Middle frontal gyrus (tissue), 1 donor: ENCODE results near the gene C9orf85.

Source experiments
- DNase-seq: peaks from one replicate; pipeline ENCODE4 v3.0.0-alpha.2; 2015; ENCODE audit warnings: low spot score; ENCODE audit errors: extremely low spot score

Gene C9orf85

DNA sequence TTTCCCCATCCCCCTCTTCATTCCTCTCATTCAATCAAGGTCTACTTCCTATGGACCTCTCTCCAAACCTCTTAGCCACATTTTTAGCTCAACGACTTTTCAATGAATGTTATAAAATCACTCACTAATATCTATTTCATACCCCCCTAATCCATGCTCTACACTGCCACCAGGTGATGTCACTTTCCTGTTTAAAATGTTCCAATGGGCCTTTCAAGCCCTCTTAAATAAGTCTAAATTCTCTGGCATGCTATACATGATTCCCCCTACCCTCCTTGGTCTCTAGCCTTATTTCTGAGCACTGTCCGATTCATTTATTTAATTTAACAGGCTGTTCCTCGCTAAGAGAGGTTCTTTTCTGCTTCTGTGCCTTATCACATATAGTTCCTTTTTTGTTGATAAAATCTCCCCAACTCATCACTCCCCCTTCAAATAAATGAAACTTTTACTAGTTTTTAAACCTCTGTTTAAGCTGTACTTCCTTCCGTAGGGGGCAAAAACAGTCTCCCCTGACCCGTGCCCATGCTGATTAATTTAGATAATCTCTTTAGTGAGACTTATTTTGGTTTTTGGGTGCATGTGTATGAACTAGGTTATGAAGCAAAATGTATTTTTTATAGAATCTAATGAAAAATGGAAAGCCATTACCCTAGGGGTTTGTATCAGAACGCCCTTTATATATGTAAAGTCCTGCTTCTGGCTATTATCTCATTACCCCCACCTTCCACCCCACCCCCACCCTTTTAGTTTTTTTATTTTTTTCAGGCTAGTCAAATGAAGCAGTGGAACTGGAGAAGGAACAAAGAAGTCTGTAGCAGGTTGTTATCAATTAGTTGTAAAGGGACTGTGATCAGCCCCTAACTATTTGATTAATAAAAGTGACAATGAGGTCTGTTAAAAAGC, 9.5 kb upstream of the C9orf85 start:
- DNase-seq: no peak

DNA sequence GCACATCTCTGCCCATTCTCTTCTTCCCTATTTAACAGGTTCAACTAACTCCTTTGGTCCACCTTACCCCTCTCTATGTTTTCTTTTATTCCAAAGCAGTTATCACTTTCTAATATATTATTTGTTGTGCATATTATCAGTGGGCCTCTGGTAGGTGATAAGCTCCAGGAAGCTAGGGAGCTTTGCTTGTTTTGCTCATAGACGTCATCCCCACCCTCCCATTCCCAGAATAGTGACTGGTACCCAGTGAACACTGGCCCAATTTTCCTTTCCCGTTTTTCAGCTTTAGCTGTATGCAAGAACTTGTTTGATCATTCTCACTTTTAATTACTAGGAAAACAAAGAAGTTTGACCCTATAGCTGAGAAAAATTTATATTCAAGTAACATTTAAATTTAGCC, 7.4 kb upstream of the C9orf85 start:
- no peak for DNase-seq

DNA sequence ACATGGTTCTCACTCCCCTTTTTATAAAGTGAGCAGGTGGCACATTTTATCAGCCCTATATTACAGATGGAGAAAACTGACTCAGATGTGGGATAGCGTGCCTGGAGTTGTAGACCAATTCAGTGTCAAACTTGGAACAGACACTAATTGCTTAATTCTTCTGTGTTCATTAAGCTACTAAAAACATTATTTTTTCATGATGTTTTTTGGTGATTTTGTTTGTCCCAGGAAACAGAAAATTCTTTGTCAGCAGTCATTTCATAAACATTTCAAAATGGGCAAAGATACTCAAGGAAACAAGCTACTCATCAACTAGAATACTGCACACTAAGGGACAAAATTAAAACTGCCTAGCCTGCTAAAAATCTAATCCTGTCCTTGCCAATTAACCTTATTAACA, 2.6 kb upstream of the C9orf85 start:
- DNase-seq: no peak

DNA sequence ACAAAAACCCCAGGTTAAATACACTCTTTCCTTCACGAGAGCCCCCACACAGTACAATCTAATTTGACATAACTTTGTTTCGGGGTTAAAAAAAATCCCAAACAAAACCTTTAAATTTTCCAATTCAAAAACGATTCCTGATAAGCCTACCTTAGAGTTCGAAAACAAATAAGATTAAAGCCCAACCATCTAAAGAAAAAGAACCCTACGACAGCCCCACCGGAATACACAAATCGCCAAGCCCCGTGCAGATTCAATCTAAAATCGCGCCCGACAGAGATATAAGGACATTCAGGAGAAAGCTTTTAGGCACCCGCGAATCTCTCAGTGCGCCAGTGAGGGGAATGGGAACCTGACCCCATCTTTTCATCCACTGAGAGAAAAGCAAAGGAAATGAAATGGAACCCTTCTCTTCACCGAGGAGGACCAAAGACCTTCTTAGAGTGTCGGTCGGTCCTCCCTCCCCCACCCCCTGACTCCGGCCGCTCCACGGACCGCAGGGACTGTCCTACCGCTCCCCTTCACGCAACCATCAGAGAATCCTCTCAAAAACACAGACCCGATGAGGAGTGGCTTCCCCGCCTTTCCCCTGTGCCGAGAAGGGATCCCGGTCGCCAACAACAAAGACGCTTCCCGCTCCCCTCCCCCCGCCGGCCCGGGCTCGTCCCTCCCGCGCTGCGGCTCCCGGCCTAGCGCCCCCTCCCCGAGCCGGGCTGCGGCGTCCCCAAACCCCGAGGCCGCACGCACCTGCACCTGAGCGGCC, 1.4 kb upstream of the C9orf85 start:
- peak; percentile 26 for DNase-seq

DNA sequence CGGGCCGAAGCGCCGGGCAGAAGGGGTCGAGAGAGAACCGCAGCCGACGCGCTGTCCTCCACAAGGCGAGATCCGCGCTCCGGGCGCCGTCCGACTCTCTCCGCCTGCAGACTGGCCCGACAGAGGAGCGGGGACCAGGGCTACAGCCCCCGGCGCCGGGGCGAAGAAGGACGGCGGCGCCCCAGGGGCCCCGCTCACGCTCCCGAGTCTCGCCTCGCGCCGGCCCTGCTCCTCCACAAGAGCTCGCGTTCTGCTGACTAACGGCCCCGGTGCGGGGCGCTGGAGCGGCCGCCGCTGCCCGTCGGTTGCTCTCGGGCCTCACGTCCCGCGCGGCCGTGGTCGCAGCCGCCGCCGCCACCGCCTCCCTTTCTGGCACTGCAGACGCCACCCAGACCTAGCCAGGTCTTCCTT, 784 bp upstream of the C9orf85 start:
- DNase-seq: no peak

DNA sequence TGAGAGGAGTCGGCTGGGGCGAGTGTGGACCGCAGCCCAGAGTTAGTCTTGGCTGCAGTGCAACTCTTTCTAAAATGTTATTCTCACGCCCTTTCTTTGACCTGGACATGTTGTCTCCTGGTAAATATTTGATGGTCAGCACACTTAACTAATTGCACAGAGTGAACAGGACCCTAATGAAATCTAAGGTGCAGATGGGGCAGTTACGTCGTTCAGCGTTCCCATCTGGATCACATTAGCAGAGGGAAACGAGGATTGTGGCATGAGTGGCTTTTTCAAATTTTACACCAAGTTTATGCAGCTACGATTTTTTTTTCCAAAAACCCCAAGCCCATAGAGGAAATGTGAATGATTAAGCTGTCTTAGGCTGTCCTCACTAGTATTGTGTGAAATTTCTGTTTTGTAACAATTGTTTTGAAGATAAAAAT, 483 bp downstream of the C9orf85 start:
- no peak for DNase-seq

DNA sequence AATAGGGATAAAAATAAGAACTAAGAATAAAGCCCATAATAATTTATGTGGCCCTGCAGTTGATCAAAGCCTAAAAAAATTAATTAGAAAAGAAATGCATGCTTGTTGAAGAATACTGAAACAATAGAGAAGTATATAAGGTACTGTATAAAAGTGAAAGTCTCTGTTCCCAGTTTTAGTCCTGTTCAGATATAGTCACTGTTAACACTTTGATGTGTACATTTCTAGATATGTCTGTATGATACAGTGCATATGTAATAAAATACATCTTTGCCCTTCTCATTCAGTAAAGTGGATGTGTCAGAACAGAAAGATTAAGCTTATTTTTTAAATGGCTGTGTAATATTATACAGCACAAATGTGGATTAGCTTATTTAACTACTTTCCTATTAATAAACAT, 4.1 kb downstream of the C9orf85 start:
- no peak for DNase-seq

DNA sequence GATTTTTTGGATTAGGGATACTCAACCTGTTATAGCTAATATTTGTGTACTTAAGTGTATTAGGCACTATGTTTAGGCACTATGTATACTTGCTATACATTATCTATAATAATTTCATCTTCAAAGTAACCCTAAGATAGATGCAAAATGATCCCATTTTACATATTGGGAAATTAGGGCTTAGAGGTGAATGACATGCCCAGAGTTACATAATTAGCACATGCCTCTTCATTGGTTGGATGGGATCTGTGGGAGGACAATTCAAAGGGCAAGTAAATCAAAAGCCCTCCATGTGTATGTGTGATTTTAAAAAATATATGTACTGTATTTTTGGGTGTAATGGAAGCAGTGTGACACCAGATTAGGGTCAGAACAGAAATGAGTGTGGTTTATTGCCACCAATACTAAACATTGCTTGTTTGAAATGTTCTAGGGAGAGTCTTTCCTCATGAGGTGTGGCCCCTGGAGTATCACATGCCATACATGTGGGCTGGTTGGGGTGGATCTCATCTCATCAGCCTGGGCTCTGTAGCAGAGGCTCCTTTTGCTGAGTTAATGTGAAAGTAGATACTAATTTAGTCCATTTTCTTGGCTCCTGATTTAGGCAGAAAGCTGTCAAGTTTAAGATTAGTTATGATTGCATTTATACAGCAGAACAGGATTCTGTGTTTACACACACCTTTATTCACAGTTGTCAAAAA, 5.5 kb downstream of the C9orf85 start:
- no peak for DNase-seq

DNA sequence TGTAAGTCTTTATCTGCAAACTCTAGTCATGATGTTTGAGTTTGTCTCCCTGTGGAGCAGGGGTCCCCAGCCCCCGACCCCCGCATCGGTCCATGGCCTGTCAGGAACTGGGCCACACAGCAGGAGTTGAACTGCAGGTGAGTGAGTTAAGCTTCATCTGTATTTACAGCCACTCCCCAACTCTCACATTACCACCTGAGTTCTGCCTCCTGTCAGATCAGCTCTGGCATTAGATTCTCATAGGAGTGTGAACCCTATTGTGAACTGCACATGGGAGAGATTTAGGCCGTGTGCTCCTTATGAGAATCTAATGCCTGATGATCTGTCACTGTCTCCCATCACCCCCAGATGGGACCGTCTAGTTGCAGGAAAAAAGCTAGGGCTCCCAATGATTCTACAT, 7.0 kb downstream of the C9orf85 start:
- DNase-seq: no peak

DNA sequence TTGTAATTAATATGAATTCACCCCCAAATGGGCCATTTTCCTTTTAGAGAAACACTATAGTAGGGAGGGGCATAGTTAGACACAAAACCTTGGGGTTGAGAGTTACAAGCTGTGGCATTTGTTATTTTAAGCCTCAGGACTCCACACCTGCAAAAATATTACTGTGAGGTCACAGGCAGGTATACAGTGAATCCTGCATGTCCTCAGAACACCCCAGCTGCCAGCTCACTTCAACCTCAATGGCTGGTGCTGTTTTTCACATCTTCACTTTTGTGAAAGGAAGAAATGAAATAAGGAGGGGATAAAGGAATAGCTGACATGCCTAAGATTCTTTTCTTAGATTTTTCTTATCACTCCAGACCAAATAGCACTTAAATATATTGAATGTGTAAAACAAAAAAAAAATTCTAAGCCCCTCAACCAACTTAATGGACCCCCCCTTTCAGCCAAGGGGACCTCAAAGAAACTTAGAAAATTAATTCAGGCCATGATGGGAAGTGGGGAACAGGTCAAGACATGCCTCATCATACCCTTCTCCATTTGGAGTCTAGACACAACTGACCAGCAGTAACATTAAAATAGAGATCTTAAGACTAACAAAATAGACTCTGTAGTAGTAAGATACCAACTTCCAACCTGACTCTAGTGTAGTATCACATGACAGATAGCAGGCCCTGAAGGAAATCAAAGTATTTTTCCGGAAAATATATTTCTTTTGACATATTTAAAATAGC, 9.2 kb downstream of the C9orf85 start:
- DNase-seq: no peak

DNA sequence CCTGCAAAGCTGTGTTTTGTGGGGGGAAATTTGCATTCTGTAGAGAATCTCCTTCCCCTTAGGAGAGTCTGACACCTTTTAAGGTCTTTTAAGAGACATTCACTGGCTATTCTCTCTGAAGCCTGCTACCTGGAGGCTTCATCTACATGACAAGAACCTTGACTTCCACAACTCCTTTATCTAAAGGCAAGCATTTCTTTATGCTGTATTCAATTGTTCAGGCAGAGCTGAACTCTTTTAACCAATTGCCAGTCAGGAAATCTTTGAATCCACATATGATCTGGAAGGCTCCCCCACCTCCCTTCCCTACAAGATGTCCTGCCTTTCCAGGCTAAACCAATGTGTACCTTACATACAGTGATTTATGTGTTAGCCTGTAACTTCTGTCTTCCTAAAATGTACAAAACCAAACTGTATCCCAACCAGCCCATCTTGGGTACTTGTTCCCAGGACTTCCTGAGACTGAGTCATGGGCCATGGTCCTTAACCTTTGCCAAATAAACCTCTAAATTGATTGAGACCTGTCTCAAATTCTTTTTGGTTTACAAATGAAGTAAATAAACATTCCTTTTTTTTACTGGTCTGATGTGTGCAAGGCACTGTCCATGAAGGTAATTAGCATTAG, 9.9 kb downstream of the C9orf85 start:
- DNase-seq: no peak

DNA sequence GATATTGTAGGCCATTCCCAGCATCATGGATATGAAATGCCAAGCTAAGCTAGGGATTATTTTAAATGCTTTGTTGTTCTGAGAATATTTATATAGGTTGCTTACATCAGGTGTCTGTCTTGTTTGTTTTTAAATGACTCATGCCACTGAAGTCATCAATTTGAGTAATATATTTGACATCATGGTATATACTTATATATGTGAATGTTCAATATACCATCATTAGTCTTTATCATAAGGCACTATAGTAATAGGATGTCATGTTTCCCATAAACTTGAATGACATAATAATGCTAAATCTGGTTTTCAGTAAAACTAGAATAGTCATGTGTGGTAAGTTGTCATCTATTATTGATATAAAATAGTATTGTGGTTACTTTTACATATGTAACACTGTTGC, 13.1 kb downstream of the C9orf85 start:
- DNase-seq: no peak

DNA sequence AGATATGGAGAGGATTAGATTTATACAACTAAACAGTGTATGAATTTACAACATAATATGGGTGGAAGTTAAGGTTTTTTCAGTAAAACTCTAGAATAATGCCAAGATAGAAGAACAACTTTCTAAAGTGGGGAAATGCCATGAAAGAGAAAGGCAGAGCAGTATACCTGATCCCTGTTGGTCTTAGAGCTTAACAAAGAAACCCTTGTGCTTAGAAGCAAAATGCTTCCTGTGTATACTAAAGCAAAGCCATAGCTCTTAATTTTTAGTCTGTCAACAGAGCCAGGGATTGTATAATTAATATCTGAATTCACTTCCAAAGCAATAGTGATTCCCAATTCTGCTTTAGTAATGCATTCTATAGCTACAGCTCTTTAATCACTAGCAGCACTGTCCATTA, 14.4 kb downstream of the C9orf85 start:
- DNase-seq: no peak

DNA sequence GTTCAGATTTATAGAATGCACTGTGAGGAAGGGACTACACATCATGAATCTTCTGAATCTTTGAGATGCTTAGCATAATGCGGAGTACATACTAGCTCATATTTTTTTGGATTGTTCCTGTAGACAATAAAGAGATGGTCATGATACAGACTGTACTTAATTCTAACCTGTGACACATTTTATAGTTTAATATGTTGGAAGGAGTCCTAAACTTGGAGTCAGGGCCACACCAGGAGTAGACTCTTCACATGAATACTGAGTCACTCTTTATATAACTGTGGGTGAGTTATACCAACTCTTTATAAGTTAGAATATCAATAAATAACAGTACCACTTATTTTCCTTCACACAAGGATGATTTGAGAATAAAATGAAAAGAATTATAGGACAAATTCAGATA, 16.9 kb downstream of the C9orf85 start:
- no peak for DNase-seq

DNA sequence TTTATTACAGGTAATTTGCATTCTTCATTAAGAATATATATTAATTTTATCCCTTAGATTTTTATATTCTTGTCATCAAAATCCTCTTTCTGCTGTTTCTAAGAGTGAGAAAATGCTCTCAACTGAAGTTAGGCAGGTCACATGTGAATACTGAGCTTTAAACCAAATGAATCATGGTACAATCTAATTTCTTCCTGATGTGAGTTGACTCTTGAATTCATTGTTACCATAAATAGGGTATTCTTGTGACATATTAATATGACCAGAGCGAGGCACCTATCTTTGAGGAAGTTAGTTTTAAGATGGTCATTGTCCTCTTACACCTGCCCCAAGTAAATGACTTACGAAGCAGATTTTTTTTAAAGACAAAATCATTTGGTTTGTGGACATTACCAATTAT, 17.4 kb downstream of the C9orf85 start:
- no peak for DNase-seq

DNA sequence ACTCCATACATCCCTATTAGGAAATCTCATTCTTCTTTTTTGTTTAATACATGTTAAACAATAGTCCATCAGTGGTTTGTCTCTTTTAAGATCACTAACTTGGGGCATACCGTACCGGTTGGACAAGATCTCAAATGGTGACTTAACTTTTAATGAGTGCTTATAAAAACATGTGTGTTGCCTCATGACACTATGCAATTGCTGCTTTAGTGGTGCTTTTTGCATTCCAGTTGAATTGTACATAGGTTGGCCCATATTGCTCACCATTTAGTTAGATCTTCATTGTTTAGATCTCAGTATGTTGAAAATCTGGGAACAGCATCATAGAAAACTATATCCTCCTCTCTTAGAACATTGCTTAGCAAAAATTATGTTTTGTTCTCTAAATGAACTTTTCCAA, 17.8 kb downstream of the C9orf85 start:
- no peak for DNase-seq

DNA sequence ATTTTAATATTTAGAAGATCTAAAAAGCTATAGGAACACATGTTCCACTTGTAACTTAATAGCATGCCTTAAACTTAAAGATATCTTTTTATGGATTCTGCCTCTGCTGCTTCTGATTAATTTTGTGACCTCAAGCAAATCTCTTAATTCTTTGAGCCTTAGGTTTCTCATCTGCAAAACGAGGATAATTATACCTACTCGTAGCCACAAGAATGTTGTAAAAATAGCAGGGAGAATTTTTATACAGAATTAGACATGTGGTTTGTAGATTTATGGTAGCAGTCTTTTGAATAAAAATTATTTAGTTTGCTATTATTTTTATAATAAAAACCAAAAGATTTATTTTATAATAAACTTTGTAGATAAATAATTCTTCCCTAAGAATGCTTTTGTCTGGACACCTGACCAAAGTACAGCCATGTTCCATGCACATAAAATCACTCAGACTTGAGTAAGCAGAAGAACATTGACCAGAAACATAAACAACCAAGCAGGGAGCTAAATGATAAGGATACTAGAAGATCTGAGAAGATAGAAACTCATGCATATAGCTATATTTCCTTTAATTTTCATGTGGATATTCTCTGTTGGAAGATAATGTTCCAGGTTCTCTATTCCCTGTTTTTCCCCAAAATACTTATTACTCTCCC, 18.5 kb downstream of the C9orf85 start:
- no peak for DNase-seq

DNA sequence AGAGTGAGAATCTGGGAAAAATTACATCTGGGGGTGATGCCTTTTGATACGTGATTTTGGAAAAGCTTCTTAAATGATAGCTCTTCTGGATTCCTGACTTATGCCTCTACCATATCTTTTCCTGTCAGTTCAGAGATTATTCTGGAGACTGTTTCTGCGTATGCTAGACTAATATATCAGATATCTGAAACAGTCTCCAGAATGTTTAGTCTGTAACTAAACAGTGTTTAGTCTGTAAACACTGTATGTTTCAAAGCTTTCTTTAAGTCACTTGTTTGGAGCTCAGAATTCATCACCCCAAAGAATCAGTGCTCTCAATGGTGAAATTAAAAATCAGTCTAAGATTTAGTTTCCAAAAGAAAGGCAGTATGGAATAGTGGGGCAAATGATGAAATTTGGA, 19.7 kb downstream of the C9orf85 start:
- no peak for DNase-seq

DNA sequence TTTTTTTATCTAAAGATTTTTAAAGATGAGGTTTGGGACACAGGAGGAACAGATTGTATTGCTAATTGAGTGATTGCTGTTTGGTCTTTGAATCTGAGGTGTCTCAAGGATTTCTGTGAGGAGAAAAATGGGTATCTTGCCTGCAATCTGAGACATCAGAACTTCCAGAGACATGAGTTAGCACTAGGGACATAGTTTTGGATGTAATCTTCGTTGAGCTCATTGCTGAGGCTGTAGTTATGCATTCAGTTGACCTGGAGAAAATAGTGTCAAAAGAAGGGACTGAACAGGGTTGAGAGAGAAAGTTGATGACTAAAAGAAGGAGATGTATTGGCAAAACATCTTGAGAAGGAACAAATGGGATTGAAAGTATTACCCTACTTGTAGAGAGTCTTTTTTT, 24.6 kb downstream of the C9orf85 start:
- DNase-seq: no peak

DNA sequence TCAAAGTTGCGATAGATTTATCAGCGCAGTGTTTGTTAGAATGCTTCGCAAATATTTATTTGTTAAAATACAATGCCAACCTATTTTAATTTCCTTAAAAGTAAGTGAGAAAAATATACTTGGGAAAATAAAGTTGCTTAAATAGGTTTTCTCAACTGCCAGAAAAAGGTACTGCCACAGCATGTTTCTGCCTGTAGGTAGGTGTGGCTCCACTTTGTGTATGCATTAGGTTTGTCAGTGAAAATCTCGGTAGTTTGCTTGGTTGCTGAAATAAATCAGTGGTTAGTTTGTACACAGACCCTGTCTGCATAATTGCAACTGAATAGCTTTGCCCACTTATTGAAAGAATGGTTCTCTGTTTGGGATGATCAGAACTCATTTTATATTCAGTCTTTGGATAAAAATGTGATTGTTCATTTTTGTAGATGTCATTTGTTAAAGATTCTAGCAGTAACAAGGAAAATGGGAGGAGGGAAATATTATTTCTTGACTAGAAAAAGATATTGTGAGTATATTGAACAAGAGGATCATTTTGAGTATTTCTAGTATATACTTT, 25.7 kb downstream of the C9orf85 start:
- DNase-seq: peak; percentile 58
